ENCODE measurements around the gene SRSF7.
A peak's percentile ranks its signal among the peaks of the same experiment; 100 is the strongest.

Gene SRSF7

GRCh38 chr2:38745267-38745666 lies 5.9 kb downstream of the SRSF7 start:
- no peak for DNase-seq (ENCODE audit: low read depth)
- TF ChIP-seq CTCF (IDR thresholded peaks at IDR 0.05; ENCODE audit: low read depth, low read length), result no peak
- H3K4me3 ChIP-seq (ENCODE audit: low read depth, low read length), result peak overlapping the region; percentile 14

GRCh38 chr2:38744399-38744780 lies 6.8 kb downstream of the SRSF7 start:
- DNase-seq (ENCODE audit: low read depth), result no peak
- TF ChIP-seq MYC (IDR thresholded peaks at IDR 0.05; ENCODE audit: low read depth, low read length) (no peak), MAX (IDR thresholded peaks at IDR 0.05; ENCODE audit: low read depth, low read length) (no peak), CTCF (IDR thresholded peaks at IDR 0.05; ENCODE audit: low read depth, low read length) (no peak), POLR2A (IDR thresholded peaks at IDR 0.05; ENCODE audit: extremely low read depth, insufficient read length) (no peak)

GRCh38 chr2:38743672-38744398 lies 7.3 kb downstream of the SRSF7 start:
- TF ChIP-seq POLR2A (IDR thresholded peaks at IDR 0.05; ENCODE audit: extremely low read depth, insufficient read length), result no peak
- no peak for TF ChIP-seq MAX (IDR thresholded peaks at IDR 0.05; ENCODE audit: low read depth, low read length)
- no peak for TF ChIP-seq CTCF (IDR thresholded peaks at IDR 0.05; ENCODE audit: low read depth, low read length)
- TF ChIP-seq MYC (IDR thresholded peaks at IDR 0.05; ENCODE audit: low read depth, low read length), result no peak
- no peak for DNase-seq (ENCODE audit: low read depth)
- H3K4me3 ChIP-seq (ENCODE audit: low read depth, low read length), result no peak overlapping the region

More at GRCh38 chr2:38744399-38744780, 6.8 kb downstream of the SRSF7 start:
- H3K4me3 ChIP-seq (ENCODE audit: low read depth, low read length), result no peak overlapping the region

GRCh38 chr2:38742797-38743559 lies 8.2 kb downstream of the SRSF7 start:
- TF ChIP-seq MYC (IDR thresholded peaks at IDR 0.05; ENCODE audit: low read depth, low read length) (no peak), POLR2A (IDR thresholded peaks at IDR 0.05; ENCODE audit: extremely low read depth, insufficient read length) (no peak)
- peak; percentile 31 for DNase-seq (ENCODE audit: low read depth)
- no peak overlapping the region for H3K4me3 ChIP-seq (ENCODE audit: low read depth, low read length)

- DNase-seq (ENCODE audit: low read depth), result peak; percentile 78
- TF ChIP-seq MYC (IDR thresholded peaks at IDR 0.05; ENCODE audit: low read depth, low read length) (no peak), CTCF (IDR thresholded peaks at IDR 0.05; ENCODE audit: low read depth, low read length) (peak; percentile 26), POLR2A (IDR thresholded peaks at IDR 0.05; ENCODE audit: extremely low read depth, insufficient read length) (no peak), MAX (IDR thresholded peaks at IDR 0.05; ENCODE audit: low read depth, low read length) (no peak)
- H3K4me3 ChIP-seq (ENCODE audit: low read depth, low read length), result no peak overlapping the region
These were observed 10.1 kb downstream of the SRSF7 start for GRCh38 chr2:38740851-38741731.

GRCh38 chr2:38739524-38739923 lies 11.6 kb downstream of the SRSF7 start:
- DNase-seq (ENCODE audit: low read depth), result peak; percentile 40

More at GRCh38 chr2:38739524-38739923, 11.6 kb downstream of the SRSF7 start:
- no peak for TF ChIP-seq POLR2A (IDR thresholded peaks at IDR 0.05; ENCODE audit: extremely low read depth, insufficient read length)
- TF ChIP-seq MYC (IDR thresholded peaks at IDR 0.05; ENCODE audit: low read depth, low read length), result peak; percentile 39; the same call in 1 of the 2 replicates
- H3K4me3 ChIP-seq (ENCODE audit: low read depth, low read length), result no peak overlapping the region
